ENCODE data around the gene ATP6AP1.

Gene ATP6AP1

DNA sequence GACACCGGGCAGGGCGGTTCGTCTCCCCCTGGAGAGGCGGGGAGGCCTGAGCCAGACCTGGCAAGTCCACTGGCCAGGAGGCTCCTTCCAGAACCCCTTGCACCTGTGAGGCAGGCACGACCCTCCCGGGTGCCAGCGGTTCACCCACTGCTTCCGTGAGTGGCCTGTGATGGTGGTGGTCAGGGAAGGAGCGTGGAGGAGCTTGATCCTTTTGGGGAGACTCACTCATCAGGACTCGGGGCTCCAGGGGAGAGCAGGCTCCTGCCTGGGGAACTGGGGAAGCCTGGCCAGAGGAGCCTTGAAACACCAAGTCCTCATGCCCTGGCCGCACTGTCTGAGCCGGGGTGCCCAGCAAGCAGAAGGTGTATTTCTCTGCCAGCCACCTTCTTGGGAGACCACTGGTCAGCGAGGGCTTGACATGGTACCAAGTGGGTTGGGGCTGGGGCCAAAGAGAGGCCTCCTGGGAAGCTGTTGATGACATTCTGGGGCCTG lies 16.3 kb downstream of the ATP6AP1 start:
- no peak for DNase-seq

DNA sequence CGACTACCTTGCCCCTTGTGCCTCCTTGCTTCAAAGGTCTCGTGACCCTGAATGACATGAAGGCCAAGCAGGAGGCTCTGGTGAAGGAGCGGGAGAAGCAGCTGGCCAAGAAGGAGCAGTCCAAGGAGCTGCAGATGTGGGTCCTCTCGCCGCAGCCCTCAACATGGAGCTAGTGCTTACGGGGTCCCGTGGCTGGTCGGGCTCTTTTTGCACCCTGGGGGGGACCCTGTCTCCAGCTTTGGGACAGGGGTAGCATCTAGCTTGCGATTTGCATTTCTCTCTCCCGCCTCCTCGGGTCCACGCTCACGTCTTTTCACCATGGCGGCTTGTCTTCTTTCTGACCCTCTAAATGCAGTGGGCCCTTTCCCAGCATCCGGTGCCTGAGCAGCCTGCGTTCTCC lies 17.3 kb downstream of the ATP6AP1 start:
- no peak for DNase-seq

DNA sequence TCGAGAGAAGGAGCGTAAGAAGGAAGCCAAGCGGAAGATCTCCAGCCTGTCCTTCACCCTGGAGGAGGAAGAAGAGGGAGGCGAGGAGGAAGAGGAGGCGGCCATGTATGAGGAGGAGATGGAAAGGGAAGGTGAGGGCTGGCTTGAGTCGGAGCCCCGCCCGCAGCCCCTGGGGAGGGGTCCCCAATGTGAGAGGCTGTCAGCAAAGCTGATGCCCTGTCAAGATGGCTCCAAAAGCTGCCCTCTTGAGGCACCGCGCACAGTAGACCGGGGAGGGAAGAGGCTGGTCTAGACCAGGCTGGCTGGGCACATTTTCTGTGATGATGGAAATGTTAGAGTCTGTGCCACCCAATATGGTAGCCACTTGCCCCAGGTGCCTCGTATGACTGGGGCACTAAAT lies 18.0 kb downstream of the ATP6AP1 start:
- no peak for DNase-seq

DNA sequence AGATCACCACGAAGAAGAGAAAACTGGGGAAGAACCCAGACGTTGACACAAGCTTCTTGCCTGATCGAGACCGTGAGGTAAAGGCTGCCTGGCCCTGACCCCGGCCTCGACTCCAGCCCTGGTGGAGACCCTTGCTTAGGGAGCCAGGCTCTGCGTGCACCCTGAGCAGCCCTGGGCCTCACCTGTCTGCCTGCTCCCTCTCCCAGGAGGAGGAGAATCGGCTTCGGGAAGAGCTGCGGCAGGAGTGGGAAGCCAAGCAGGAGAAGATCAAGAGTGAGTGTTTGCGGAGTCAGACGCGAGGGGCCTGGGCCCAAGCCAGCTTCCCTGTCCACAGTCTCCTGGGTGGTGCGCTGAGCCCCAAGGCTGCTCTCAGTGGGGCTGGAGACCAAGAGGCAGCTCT lies 20.0 kb downstream of the ATP6AP1 start:
- DNase-seq: no peak

DNA sequence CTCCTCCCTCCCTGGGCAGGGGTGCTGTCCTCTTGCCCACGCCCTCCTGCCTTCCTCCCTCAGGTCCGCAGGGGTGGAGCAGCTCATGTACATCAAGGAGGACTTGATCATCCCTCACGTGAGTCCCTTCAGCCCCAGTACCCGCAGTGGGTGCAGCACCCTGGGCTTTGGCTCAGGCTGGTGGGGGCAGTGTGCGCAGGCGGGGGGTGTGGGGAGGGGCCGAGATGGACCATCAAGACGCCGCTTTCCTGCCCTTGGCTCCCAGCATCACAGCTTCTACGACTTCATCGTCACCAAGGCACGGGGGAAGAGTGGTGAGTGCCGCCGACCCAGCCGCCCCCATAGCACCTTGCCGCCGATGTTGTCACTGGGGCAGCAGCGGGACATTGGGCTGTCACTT lies 21.1 kb downstream of the ATP6AP1 start:
- no peak for DNase-seq

DNA sequence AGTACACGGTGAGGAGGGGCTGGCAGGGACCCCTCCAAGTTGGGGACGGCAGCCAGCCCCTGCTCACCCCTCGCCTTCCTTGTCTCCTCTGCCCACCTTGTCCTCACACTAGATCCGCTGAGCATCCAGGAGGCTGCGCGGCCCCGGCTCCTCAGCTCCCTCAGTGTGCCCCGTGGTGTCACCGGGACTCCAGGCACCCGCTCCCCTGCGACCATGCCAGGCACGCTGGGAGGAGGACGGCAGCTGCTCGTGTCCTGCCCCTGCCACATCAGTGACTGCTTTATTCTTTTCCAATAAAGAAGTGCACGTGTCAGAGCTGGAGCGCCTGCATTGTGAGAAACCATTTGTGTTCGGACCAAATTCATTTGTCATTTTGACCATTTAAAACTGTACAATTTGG lies 21.8 kb downstream of the ATP6AP1 start:
- DNase-seq: no peak

DNA sequence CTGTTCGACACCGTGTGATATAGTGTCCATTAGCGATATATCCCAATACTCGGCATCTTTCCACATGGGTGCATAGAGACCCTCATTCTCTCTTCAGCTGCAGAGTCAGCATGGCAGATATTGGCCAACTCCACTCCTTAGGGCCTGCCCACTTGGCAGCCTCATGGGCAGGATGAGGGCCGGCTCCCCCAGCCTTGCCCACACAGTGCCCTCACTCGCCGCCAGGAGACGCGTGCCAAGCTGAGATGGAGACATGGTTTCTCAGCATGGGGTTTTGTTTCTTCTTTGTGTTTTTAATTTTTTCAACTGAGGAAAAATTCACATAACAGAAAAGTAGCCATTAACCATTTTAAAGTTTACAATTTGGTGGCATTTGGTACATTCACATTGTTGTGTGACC lies 24.3 kb downstream of the ATP6AP1 start:
- DNase-seq: no peak

DNA sequence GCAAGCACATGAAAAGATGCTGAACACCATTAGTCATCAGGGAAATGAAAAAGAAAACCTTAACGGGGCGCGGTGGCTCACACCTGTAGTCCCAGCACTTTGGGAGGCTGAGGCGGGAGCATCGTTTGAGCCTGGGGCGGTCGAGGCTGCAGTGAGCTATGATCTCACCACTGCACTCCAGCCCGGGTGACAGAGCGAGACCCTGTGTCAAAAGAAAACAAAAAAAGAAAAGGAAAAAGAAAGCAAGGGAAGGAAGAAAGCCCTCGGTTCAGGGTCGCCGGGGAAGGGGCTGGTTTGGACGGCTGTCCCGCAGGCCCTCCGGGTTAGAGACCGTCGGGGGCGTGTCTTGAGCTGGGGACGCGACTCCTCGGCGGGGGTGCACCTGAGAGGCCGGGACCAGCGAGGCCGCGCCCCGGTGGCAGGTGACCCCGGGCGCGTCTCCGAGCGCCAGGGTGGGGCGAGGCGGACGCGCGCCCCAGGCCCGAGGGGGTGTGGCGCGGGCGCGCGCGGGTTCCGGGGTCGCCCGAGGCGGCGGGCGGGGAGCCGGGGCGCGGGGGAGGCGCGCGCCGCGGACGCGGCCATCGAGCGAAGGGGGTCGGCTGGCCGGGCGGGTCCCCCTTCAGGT lies 29.1 kb downstream of the ATP6AP1 start:
- DNase-seq: peak; percentile 57

DNA sequence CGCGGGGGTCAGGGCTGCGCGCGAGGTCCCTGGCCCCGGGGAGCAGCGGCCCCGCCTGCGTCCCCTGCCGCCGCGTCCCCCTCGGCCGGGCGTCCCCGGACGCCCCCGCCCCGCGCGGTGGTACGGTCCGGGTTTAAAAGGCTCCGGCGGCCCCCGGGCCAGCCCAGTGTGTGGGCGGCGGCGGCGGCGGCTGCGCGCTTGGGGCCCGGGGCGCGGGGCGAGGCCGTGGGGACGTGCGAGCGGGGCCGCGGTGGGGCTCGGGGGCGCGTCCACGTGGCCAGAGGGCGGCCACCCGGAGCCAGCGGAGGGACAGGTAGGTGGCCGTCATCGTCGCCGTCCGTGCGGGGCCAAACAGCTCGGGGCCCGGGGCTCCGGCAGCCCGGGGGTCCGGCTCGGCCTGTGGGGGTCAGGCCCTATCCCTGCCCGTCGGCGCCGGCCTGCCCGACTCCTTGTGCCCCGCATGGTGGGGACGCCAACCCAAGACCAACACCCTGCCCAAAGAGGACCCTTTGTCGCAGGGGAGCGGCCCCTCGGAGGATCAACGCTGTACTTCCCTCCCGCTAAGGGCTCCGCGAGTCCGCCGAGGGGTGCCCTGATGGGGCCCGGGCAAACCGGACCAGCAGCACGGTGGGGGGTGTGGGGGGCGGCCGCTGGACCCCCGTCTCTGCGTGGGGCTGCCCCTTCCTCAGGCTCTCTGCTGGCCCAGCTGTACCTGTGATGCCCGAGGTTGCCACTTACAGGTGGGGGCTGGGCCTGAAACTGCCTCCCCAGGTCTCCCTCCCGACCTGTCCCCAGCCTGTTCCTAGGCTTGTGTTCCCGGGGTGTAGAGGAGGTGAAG lies 29.9 kb downstream of the ATP6AP1 start, which contains the start of gene PLXNA3:
PLXNA3 (plus strand) TSS at position 166 of the 838 bp plus-strand sequence. CDS start 1,903 bp downstream, outside the sequence.
- DNase-seq: peak; percentile 47

DNA sequence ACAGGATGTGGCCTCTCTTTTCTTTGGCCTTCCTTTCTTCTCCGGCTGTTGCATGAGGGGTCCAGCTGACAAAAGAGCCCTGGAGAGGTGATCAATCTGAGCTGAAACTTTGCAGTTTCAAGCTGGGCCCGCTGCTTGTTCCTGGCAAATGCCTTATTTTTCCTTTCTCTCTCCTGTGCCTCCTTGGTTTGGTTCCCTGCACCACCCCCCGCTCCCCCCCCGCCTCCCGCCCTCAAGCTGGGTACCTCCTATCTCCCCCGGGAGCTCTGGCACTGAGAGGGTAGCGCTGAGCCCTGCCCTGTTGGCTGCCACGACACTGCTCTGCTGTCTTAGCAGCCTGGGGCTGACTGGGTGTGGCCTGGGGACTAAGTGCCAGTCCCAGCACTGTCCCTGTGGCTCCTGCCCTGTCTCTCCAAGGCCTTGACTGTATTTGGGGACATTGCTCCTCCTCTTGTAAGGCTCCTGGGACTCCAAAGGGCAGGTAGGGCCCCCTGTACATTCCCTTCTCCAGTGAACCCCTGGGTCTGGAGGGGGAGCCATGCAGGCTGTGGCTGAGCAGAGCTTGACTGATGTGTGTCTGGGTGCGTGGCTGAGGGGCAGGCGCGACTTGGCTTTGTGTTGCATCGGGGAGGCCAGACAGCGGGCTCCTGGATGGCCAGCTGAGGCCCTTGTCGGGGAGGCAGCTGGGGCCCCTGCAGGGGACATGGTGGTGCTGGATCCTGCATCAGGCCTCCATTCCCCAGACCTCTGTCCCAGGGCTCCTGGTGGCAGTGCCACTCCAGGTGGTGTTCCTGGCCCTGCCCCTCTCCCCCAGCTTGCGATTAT lies 30.7 kb downstream of the ATP6AP1 start:
- DNase-seq: peak; percentile 20

DNA sequence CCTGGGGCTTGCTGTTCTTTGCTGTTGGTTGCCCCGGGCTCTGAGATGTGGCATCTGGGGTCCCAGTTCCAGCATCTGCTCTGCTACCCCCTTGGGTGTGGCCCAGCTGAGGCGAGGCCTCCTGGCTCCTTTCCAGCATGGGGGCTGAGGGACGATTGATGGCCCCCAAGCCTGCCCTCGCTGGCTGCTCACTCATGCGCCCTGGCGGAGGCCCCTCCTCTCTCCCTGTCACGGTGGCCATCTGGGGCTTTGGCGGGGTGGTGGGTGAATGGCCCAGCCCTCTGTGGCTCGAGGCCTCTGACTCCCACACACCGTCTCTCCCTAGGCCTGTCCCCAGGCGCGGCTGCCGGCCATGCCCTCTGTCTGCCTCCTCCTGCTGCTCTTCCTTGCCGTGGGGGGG lies 31.4 kb downstream of the ATP6AP1 start:
- peak; percentile 34 for DNase-seq

DNA sequence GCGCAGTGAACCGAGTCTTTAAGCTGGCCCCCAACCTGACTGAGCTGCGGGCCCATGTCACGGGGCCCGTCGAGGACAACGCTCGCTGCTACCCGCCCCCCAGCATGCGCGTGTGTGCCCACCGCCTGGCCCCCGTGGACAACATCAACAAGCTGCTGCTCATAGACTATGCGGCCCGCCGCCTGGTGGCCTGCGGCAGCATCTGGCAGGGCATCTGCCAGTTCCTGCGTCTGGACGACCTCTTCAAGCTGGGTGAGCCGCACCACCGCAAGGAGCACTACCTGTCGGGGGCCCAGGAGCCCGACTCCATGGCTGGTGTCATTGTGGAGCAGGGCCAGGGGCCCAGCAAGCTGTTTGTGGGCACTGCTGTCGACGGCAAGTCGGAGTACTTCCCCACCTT lies 31.8 kb downstream of the ATP6AP1 start:
- DNase-seq: no peak

DNA sequence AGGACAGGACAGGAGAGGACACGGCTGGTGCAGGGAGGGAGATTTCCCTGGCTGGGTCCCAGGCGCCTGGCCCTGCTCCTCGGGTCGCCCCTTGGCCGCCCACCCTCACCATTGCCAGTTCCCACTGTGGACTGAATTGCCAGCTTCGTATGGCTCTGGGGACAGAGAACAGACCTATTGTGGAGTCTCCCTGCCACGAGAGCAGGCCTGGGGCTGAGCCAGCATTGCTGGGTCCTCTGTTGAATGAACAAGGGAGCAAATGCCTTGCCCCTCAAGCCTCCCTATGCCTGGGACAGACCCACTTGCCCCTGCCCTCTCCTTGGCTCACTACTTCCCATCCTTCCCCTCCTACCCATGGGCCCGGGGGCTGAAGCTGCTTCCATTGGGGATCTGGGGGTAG lies 33.9 kb downstream of the ATP6AP1 start:
- no peak for DNase-seq

DNA sequence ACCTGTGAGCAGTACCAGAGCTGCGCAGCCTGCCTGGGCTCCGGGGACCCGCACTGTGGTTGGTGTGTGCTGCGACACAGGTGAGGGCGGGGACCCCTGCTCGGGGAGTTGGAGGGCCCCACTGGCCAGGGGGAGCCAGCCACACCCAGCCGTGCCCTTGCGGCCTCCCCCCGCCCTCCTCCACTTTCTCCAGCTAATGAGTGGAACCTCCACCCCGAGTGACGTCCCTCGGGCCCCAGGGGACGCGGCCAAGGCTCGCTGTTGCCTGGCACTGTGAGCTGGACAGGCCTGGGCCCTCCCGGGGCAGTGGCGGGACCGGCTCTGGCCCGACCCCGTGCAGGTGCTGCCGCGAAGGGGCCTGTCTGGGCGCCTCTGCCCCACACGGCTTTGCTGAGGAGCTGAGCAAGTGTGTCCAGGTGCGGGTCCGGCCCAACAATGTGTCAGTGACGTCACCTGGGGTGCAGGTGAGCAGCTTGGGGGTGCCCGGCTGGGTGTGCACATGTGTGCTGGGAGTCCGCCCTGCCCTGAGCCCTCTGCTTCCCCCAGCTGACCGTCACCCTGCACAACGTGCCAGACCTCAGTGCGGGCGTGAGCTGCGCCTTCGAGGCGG lies 35.2 kb downstream of the ATP6AP1 start:
- DNase-seq: no peak

DNA sequence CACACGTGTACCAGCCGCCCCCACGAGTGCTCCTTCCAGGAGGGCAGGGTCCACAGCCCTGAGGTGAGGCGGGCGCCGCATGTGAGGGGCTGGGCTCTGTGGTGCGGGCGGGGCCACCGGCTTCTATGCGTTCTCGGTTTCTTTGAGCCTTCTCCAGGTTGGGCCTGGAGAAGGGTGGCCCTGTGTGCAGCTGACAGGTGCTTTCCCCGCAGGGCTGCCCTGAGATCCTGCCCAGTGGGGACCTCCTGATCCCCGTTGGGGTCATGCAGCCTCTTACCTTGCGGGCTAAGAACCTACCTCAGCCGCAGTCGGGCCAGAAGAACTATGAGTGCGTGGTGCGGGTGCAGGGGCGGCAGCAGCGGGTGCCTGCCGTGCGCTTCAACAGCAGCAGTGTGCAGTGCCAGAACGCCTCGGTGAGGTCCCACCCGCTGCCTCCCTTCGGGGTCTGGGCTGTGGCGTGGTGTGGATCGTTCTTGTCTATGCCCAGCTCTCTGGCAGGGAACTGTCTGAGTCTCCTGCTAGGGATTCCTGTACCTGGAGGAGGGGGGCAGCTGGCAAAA lies 36.4 kb downstream of the ATP6AP1 start:
- no peak for DNase-seq

DNA sequence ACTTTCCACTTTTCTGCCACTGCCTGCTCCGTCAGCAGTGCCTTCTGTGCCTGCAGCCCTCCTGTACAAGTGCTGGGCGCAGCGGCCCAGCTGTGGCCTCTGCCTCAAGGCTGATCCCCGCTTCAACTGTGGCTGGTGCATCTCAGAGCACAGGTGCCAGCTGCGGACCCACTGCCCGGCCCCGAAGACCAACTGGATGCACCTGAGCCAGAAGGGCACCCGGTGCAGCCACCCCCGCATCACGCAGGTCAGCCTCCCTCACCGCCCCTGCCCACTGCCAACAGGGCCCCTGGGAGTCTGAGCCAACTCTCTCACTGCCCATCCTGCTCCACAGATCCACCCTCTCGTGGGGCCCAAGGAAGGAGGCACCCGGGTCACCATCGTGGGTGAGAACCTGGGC lies 37.1 kb downstream of the ATP6AP1 start:
- no peak for DNase-seq

DNA sequence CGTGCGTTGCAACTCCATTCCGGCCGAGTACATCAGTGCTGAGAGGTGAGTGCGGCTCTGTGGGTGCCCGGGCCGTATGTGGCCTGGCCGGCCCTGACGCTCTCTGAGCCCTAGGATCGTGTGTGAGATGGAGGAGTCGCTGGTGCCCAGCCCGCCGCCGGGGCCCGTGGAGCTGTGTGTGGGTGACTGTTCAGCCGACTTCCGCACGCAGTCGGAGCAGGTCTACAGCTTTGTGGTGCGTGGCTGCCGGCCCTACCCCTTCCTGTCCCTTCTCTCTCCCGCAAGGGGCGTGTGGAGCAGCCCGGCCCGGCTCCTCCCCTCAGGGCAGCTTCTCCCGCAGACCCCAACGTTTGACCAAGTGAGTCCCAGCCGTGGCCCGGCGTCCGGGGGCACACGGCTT lies 37.6 kb downstream of the ATP6AP1 start:
- DNase-seq: no peak

DNA sequence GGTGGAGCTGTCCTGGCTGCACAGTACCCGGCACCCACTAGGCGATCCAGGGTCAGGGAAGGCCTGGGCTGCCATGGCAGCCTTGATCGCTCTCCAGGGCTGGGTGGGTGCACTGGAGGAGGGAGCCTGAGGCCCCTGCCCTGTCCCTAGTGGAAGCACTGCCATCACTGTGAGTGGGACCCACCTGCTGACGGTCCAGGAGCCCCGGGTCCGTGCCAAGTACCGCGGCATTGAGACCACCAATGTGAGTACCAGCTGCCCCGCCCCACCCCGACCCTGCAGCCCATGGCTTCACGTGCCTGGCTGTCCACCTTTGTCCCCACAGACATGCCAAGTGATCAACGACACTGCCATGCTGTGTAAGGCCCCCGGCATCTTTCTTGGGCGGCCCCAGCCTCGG lies 38.4 kb downstream of the ATP6AP1 start:
- no peak for DNase-seq

DNA sequence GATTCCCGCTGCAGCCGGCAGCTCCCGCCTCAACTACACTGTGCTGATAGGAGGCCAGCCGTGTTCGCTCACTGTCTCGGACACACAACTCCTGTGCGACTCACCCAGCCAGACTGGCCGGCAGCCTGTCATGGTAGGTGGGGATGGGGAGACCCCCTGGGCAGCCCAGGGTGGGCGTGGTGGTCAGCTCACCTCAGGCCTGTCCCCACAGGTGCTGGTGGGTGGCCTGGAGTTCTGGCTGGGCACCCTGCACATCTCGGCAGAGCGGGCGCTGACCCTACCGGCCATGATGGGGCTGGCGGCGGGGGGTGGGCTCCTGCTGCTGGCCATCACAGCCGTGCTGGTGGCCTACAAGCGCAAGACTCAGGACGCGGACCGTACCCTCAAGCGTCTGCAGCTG lies 39.1 kb downstream of the ATP6AP1 start:
- DNase-seq: no peak

DNA sequence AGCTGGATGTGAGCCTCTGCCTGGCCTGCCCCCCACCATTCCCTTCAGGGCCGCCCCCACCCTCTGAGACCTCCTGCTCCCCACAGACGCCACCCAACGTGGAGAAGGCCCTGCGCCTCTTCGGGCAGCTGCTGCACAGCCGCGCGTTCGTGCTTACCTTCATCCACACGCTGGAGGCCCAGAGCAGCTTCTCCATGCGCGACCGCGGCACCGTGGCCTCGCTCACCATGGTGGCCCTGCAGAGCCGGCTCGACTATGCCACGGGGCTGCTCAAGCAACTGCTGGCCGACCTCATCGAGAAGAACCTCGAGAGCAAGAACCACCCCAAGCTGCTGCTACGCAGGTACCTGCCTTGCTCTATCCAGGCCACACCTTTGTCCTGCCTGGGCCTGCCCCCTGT lies 39.7 kb downstream of the ATP6AP1 start:
- no peak for DNase-seq

DNA sequence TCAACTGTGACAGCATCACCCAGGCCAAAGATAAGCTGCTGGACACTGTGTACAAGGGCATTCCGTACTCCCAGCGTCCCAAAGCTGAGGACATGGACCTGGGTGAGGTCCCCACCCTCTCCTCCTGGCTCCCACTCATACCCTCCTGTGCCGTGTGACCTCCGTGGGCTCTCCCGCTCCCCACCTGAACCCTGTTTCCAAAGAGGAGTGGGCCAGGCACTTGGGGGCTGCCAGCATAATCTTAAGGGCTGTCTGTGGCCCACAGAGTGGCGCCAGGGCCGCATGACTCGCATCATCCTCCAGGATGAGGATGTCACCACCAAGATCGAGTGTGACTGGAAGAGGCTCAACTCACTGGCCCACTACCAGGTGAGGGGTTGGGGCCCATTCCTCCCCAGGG lies 40.6 kb downstream of the ATP6AP1 start:
- no peak for DNase-seq

DNA sequence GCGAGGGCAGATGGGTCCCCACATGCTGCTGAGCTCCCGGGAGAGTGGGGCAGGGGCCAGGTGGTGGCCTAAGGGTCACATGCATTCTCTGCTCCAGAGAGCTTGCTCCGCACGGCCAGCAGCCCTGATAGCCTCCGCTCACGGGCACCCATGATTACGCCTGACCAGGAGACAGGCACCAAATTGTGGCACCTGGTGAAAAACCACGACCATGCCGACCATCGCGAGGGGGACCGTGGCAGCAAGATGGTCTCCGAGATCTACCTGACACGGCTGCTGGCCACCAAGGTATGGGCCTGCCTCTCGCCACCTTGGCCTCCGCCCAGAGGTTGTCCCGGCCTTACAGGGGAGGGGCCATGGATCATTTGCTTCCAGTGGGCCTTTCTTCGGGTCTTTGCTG lies 41.4 kb downstream of the ATP6AP1 start:
- no peak for DNase-seq
